MCF 10A (cell line): ENCODE data around the gene CPN2. TPM values are rescaled to one million over a fixed set of nuclear protein-coding genes. Genes with fewer than 3 reads are reported as not detected.

Experiments
- BruUV-seq: library from RNA; stranded (reverse); fragments of 400-500 nt; replicated peaks from 2 replicates; lab custom pipeline; 2021; lab: Mats Ljungman, UMichigan
- CTCF ChIA-PET: fragments of 300-600 bp; sonication (Branson Sonifier 250); formaldehyde crosslinking; extraction: SDS; loops from one replicate; lab custom pipeline; 2021; ENCODE audit warnings: antibody characterized with exemption, inconsistent platforms; lab: Yijun Ruan, JAX
- POLR2A ChIA-PET: fragments of 300-600, 350-650 bp; sonication (Branson Sonifier 250); formaldehyde crosslinking; extraction: SDS; loops from one replicate; lab custom pipeline; 2020; ENCODE audit warnings: antibody characterized with exemption, inconsistent platforms; lab: Yijun Ruan, JAX
- DNase-seq: peaks from one replicate; pipeline ENCODE4 v3.0.0-alpha.2; 2018; ENCODE audit not compliant: unreplicated experiment
- H3K27ac Mint-ChIP-seq: one replicate; pipeline ENCODE4 v1.8.0; 2022; ENCODE audit warnings: mild to moderate bottlenecking, low read depth, mixed read lengths; ENCODE audit not compliant: unreplicated experiment
- H3K27me3 Mint-ChIP-seq: one replicate; pipeline ENCODE4 v1.8.0; 2022; ENCODE audit warnings: mixed read lengths; ENCODE audit not compliant: insufficient read depth, unreplicated experiment
- H3K36me3 Mint-ChIP-seq: one replicate; pipeline ENCODE4 v1.8.0; 2022; ENCODE audit warnings: mild to moderate bottlenecking, moderate library complexity, mixed read lengths; ENCODE audit not compliant: insufficient read depth, unreplicated experiment
- H3K4me1 Mint-ChIP-seq: one replicate; pipeline ENCODE4 v1.8.0; 2022; ENCODE audit warnings: mixed read lengths; ENCODE audit not compliant: insufficient read depth, unreplicated experiment
- H3K4me3 Mint-ChIP-seq: one replicate; pipeline ENCODE4 v1.8.0; 2022; ENCODE audit warnings: mild to moderate bottlenecking, moderate library complexity, mixed read lengths; ENCODE audit not compliant: unreplicated experiment
- H3K9me3 Mint-ChIP-seq: one replicate; pipeline ENCODE4 v1.8.0; 2022; ENCODE audit warnings: mixed read lengths; ENCODE audit not compliant: unreplicated experiment
- intact Hi-C: fragments of 100-400 bp; cut with micrococcal nuclease; formaldehyde crosslinking; loops from 2 replicates; pipeline ENCODE4 v1.14.1; 2022
- total RNA-seq: library from RNA; stranded (reverse); gene quantifications from 2 replicates; pipeline ENCODE4 v1.2.3, GENCODE V29; 2022
- TF ChIP-seq, protein P1 (sequence below): fragments of 200-600 bp; IDR thresholded peaks from one replicate; pipeline ENCODE4 v1.8.0; 2022; ENCODE audit warnings: antibody characterized with exemption, mild to moderate bottlenecking; ENCODE audit not compliant: unreplicated experiment

Gene CPN2
- total RNA-seq, 1 experiment from 2014 or later = not detected

DNA sequence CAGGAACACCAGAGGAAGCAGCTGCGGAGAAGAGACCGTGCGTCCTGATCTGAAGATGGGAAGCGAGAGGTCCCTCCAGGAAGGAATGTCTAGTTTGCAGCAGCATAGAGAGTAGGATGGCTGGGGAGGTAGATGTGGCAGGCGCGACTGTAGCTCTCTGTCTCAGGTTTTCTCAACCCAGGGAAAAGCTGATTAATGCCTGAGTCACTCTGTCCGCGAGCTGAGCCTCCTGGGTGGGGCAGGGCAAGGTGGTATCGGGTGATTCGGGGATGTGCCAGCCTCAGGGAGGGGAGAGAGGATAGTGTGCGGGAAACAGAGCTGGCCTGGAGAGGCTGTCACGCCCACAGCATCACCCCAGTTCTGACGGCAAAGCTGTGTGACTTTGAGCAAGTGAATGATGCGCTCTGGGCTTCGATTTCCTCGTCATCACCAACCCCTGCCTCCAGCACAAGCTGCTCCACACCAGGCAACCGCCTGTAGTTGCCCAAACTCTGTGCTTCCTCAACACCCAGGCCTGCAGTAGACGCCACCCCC is 28.4 kb downstream of the CPN2 start:
- H3K4me3 Mint-ChIP-seq = no peak overlapping the region
- intact Hi-C loops = loop anchor here (1.0 to 2.0 kb wide), 2 partner anchors 11 to 492 kb away; no protein-coding TSS in a partner anchor
- no peaks in the 10 kb centered on the region for H3K9me3 Mint-ChIP-seq

DNA sequence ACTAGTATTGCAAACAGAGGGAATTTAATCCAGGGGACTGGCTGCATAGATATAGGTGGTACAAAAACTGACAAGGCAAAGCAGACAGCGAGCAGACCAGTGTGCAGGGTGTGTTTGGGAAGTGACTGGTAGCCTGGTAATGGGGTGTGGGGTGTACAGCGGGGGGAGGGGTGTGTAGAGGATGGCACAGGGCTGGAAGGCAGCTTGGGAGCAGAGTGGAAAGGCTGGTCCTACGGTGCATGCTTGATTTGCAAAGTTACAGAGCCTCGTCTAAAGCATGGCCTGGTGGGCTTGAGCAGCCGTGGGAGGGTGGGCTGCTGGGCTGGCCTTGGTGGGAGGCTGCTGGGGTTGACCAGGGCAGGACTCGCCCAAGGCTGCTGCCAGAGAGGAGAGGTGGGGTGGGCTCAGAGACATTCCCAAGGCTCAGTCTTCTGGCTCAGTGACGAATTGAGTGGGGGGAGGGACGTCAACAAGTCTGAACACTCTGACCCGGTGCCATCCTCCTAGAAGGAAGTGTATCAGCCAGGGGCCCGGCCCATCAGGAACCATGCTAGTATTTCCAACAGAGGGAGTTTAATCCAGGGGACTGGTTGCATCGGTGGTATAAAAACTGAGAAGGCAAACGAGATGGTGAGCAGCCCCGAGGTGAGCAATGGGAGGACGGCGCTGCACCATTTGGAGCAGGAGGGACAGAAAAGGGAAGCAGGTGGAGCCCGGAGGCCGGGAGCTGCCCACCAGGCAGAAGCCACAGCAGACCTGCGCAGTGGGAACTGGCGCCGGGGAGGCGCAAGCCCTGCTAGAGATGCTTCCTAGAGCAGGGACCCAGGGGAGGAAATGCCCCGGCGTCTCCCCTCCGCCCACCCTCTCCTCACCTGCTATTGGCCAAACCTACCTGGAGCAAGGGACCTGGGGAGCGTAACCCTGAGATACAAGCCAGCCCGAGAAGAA is 29.2 kb downstream of the CPN2 start:
- Mint-ChIP-seq H3K36me3 (no peaks in the 10 kb centered on the region), H3K27me3 (no peaks in the 10 kb centered on the region), H3K27ac (no peak overlapping the region), H3K4me3 (no peak overlapping the region), H3K4me1 (no peaks in the 10 kb centered on the region), H3K9me3 (no peaks in the 10 kb centered on the region)
- ChIA-PET POLR2A (interaction anchor here (0.7 to 9.7 kb wide), 26 partner anchors 9 to 656 kb away, joined by 3 to 193 read pairs (median 5); partner anchors contain the start of gene HES1), CTCF (interaction anchor here (0.6 to 9.2 kb wide), 7 partner anchors 9 to 656 kb away, joined by 3 to 112 read pairs (median 4); no protein-coding TSS in a partner anchor)
- intact Hi-C loops = loop anchor here (1.0 to 2.0 kb wide), 2 partner anchors 11 to 491 kb away; no protein-coding TSS in a partner anchor
- BruUV-seq = TSS peak; percentile 67
- DNase-seq = peak; percentile 78
- TF ChIP-seq, protein P1, sequence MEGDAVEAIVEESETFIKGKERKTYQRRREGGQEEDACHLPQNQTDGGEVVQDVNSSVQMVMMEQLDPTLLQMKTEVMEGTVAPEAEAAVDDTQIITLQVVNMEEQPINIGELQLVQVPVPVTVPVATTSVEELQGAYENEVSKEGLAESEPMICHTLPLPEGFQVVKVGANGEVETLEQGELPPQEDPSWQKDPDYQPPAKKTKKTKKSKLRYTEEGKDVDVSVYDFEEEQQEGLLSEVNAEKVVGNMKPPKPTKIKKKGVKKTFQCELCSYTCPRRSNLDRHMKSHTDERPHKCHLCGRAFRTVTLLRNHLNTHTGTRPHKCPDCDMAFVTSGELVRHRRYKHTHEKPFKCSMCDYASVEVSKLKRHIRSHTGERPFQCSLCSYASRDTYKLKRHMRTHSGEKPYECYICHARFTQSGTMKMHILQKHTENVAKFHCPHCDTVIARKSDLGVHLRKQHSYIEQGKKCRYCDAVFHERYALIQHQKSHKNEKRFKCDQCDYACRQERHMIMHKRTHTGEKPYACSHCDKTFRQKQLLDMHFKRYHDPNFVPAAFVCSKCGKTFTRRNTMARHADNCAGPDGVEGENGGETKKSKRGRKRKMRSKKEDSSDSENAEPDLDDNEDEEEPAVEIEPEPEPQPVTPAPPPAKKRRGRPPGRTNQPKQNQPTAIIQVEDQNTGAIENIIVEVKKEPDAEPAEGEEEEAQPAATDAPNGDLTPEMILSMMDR = no peak

More for the DNA sequence above, 28.4 kb downstream of the CPN2 start:
- H3K27ac Mint-ChIP-seq = no peak overlapping the region
- CTCF ChIA-PET = interaction anchor here (0.7 to 9.2 kb wide), 5 partner anchors 8 to 657 kb away, joined by 3 to 112 read pairs (median 4); no protein-coding TSS in a partner anchor
- POLR2A ChIA-PET = interaction anchor here (0.5 to 9.7 kb wide), 31 partner anchors 8 to 872 kb away, joined by 3 to 193 read pairs (median 5); partner anchors contain the start of gene HES1
- no TSS peak for BruUV-seq
- peak; percentile 99 for DNase-seq
- no peaks in the 10 kb centered on the region for H3K4me1 Mint-ChIP-seq
- H3K36me3 Mint-ChIP-seq = no peaks in the 10 kb centered on the region
- TF ChIP-seq, protein P1 = no peak
- no peaks in the 10 kb centered on the region for H3K27me3 Mint-ChIP-seq

DNA sequence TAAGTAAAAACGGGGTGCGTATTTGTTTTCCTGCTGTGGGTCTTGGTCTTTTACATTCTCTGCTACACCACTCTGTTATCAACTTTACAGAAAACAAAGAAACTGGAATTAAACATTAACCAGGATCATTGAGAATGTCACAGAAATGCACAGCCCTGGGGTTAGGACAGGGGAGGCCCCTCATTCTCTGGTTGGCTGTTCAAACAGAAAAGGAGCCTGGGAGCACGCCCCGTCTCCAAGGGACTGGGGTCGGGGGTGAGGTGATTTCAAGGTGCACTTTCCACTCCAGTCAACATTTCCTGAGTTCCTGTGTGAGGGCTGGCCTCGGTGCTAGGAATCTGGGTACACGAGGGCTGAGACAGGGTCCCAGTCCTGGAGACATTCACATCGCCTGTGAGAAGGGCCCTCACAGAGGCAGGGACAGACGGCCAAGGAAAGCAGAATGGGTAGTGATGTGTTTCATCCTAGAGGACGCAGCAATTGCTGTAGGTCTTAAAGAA is 30.3 kb downstream of the CPN2 start:
- TF ChIP-seq, protein P1 = no peak
- intact Hi-C loops = no loop called here
- DNase-seq = no peak
- BruUV-seq = no TSS peak
- H3K27ac Mint-ChIP-seq = no peak overlapping the region
- no peaks in the 10 kb centered on the region for H3K36me3 Mint-ChIP-seq
- ChIA-PET CTCF (interaction anchor here (0.6 to 9.2 kb wide), 4 partner anchors 23 to 657 kb away, joined by 3 to 112 read pairs (median 55); no protein-coding TSS in a partner anchor), POLR2A (interaction anchor here (0.6 to 9.7 kb wide), 4 partner anchors 14 to 442 kb away, joined by 3 to 193 read pairs (median 20); partner anchors contain the start of gene HES1)
- no peaks in the 10 kb centered on the region for H3K27me3 Mint-ChIP-seq
- H3K9me3 Mint-ChIP-seq = no peaks in the 10 kb centered on the region
- H3K4me3 Mint-ChIP-seq = no peak overlapping the region
- H3K4me1 Mint-ChIP-seq = no peaks in the 10 kb centered on the region
